A549 treated with GW870086 at 1 μM for 4 hours (cell line): ENCODE results near the gene EIF2D. TPM values are rescaled to one million over a fixed set of nuclear protein-coding genes. Genes with fewer than 3 reads are reported as not detected.

Experiments
- total RNA-seq: library from RNA; stranded (reverse); fragments of 200-300 nt; extraction: Qiagen RNA extraction; gene quantifications from 5 replicates; pipeline ENCODE4 v1.2.3, GENCODE V29; 2022; ENCODE audit warnings: low read depth

EIF2D gene
- 30.8 to 35.7 TPM (median 34.9 TPM) in 5 replicates for total RNA-seq

GRCh38 chr1:206612129-206612876 is at the start of gene EIF2D:
EIF2D (minus strand) TSS chr1:206612465; CDS start chr1:206612342, 123 bp downstream.

GRCh38 chr1:206635080-206635977 is 23.1 kb upstream of the EIF2D start, which contains the start of gene DYRK3:
DYRK3 (plus strand) TSS chr1:206635536; CDS start chr1:206635704, 168 bp downstream.

Other genes with a start within 250 kb of the EIF2D start
- 6.0 to 7.7 TPM (median 6.9 TPM) in 5 replicates for gene IKBKE, start 142.0 kb downstream of the EIF2D start, total RNA-seq
- gene RASSF5, start 104.9 kb downstream of the EIF2D start, total RNA-seq = 1.1 to 1.2 TPM (median 1.1 TPM) in 5 replicates
- gene DYRK3, start 23.1 kb upstream of the EIF2D start, total RNA-seq = 8.1 to 10.7 TPM (median 9.7 TPM) in 5 replicates
- 71.9 to 87.9 TPM (median 84.8 TPM) in 5 replicates for gene MAPKAPK2, start 72.4 kb upstream of the EIF2D start, total RNA-seq
- gene IL19, start 158.3 kb upstream of the EIF2D start, total RNA-seq = not detected in 5 replicates
- gene IL10, start 160.0 kb upstream of the EIF2D start, total RNA-seq = not detected in 5 replicates